Mesothelial cell of epicardium (in vitro differentiated cells): Measurements from ENCODE around the gene DDAH1. TPM values are rescaled to one million over a fixed set of nuclear protein-coding genes. Genes with fewer than 3 reads are reported as not detected.

Experiments used
- DNase-seq, 2 experiments: peaks; one replicate each; pipeline ENCODE4 v3.0.0; 2021; ENCODE audit warnings: low spot score in 2 of 2; ENCODE audit not compliant: unreplicated experiment in 2 of 2
- H3K27ac Mint-ChIP-seq: 2 replicates; pipeline ENCODE4 v1.8.0; 2021; ENCODE audit warnings: mixed read lengths
- H3K27me3 Mint-ChIP-seq: 2 replicates; pipeline ENCODE4 v1.8.0; 2021; ENCODE audit warnings: low read depth, mixed read lengths
- H3K36me3 Mint-ChIP-seq: 2 replicates; pipeline ENCODE4 v1.8.0; 2021; ENCODE audit warnings: mixed read lengths
- H3K4me1 Mint-ChIP-seq: 2 replicates; pipeline ENCODE4 v1.8.0; 2021; ENCODE audit warnings: mixed read lengths
- H3K4me3 Mint-ChIP-seq: 2 replicates; pipeline ENCODE4 v1.8.0; 2021; ENCODE audit warnings: mild to moderate bottlenecking, moderate library complexity, mixed read lengths
- H3K9me3 Mint-ChIP-seq: 2 replicates; pipeline ENCODE4 v1.8.0; 2021; ENCODE audit warnings: mixed read lengths
- total RNA-seq: library from RNA; stranded (reverse); gene quantifications from 3 replicates; pipeline ENCODE4 v1.2.1, GENCODE V29; 2021
- TF ChIP-seq, protein P1 (sequence below): fragments of 200-600 bp; sonication (generic); IDR thresholded peaks from one replicate; pipeline ENCODE4 v1.5.0; 2021; ENCODE audit warnings: antibody characterized with exemption; ENCODE audit not compliant: unreplicated experiment

Gene DDAH1
- total RNA-seq, 1 donor from 2014 or later = 26.1 TPM

GRCh38 chr1:85404408-85404807 is 60.6 kb downstream of the DDAH1 start:
- H3K27ac Mint-ChIP-seq = no peak overlapping the region
- no peaks in the 10 kb centered on the region for H3K9me3 Mint-ChIP-seq
- no peak for DNase-seq
- TF ChIP-seq, protein P1, sequence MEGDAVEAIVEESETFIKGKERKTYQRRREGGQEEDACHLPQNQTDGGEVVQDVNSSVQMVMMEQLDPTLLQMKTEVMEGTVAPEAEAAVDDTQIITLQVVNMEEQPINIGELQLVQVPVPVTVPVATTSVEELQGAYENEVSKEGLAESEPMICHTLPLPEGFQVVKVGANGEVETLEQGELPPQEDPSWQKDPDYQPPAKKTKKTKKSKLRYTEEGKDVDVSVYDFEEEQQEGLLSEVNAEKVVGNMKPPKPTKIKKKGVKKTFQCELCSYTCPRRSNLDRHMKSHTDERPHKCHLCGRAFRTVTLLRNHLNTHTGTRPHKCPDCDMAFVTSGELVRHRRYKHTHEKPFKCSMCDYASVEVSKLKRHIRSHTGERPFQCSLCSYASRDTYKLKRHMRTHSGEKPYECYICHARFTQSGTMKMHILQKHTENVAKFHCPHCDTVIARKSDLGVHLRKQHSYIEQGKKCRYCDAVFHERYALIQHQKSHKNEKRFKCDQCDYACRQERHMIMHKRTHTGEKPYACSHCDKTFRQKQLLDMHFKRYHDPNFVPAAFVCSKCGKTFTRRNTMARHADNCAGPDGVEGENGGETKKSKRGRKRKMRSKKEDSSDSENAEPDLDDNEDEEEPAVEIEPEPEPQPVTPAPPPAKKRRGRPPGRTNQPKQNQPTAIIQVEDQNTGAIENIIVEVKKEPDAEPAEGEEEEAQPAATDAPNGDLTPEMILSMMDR = no peak
- no peaks in the 10 kb centered on the region for H3K27me3 Mint-ChIP-seq
- no peak overlapping the region for H3K4me3 Mint-ChIP-seq
- H3K36me3 Mint-ChIP-seq = no peaks in the 10 kb centered on the region
- peaks cover 30% of the 10 kb centered on the region for H3K4me1 Mint-ChIP-seq

- Mint-ChIP-seq H3K36me3 (peaks cover 3% of the 10 kb centered on the region), H3K4me1 (peaks cover 15% of the 10 kb centered on the region)
- DNase-seq = no peak
These were observed 66.4 kb downstream of the DDAH1 start for GRCh38 chr1:85398391-85399064.

DNA sequence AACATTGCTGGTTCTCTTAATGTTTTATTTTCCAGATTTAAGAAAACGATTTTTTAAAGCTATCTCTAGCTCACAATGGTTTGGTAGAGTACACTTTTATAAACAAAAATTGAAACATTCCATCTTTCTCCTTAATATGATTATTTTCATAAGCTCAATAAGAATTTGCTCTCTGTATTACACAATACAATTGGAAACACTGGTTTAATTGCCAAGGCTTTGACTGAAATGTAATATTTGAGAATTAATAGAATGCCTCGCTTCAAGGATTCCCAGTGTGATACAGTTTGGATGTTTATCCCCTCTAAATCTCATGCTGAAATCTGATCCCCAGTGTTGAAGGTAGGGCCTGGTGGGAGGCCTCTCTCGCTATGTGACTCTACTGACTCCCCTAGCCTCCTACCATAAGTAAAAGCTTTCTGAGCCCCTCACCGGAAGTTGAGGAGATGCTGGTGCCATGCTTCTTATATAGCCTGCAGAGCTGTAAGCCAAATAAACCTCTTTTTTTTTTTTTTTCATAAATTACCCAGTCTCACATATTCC is 67.4 kb downstream of the DDAH1 start:
- no peak overlapping the region for H3K4me3 Mint-ChIP-seq
- no peak for DNase-seq
- H3K27ac Mint-ChIP-seq = peak overlapping the region; percentile 78
- peaks cover 3% of the 10 kb centered on the region for H3K36me3 Mint-ChIP-seq
- H3K27me3 Mint-ChIP-seq = no peaks in the 10 kb centered on the region
- H3K4me1 Mint-ChIP-seq = peaks cover 15% of the 10 kb centered on the region
- H3K9me3 Mint-ChIP-seq = no peaks in the 10 kb centered on the region
- TF ChIP-seq, protein P1 = no peak

More at GRCh38 chr1:85398391-85399064, 66.4 kb downstream of the DDAH1 start:
- Mint-ChIP-seq H3K27me3 (no peaks in the 10 kb centered on the region), H3K9me3 (no peaks in the 10 kb centered on the region), H3K27ac (no peak overlapping the region), H3K4me3 (no peak overlapping the region)
- TF ChIP-seq, protein P1 = no peak

GRCh38 chr1:85396194-85396593 is 68.8 kb downstream of the DDAH1 start:
- Mint-ChIP-seq H3K36me3 (peaks cover 3% of the 10 kb centered on the region), H3K27ac (peak overlapping the region; percentile 73), H3K9me3 (no peaks in the 10 kb centered on the region), H3K4me3 (no peak overlapping the region), H3K27me3 (no peaks in the 10 kb centered on the region), H3K4me1 (peaks cover 15% of the 10 kb centered on the region)
- no peak for DNase-seq
- TF ChIP-seq, protein P1 = no peak

DNA sequence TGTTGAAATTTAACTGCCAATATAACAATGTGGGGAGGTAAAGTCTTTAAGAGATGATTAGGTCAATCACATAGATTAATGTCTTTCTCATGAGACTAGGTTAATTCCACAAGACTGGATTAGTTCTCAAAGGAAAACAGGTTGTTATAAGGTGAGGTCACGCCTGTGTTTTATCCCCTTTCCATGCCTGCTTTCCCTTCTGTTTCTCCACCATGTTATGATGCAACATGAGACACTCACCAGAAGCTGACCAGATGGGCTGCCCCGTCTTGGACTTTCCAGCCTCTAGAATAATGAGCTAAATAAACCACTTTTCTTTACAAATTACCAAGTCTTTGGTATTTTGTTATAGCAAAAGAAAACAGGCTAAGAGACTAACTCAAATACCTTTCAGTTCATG is 70.8 kb downstream of the DDAH1 start:
- Mint-ChIP-seq H3K4me3 (no peak overlapping the region), H3K4me1 (peaks cover 10% of the 10 kb centered on the region), H3K27me3 (no peaks in the 10 kb centered on the region), H3K27ac (no peak overlapping the region), H3K36me3 (peaks cover 3% of the 10 kb centered on the region), H3K9me3 (no peaks in the 10 kb centered on the region)
- DNase-seq = no peak
- TF ChIP-seq, protein P1 = no peak
